ENCODE measurements around the gene HJV. TPM values are rescaled to one million over a fixed set of nuclear protein-coding genes. Genes with fewer than 3 reads are reported as not detected.
A peak's percentile ranks its signal among the peaks of the same experiment; 100 is the strongest.
"Not testable (repeated sequence)": the region's sequence is repeated elsewhere in the genome, so short reads cannot be mapped to it uniquely, and the experiment has no call there.

HJV gene
- total RNA-seq, 2 donors from 2014 or later: 73.3 to 153 TPM

DNA sequence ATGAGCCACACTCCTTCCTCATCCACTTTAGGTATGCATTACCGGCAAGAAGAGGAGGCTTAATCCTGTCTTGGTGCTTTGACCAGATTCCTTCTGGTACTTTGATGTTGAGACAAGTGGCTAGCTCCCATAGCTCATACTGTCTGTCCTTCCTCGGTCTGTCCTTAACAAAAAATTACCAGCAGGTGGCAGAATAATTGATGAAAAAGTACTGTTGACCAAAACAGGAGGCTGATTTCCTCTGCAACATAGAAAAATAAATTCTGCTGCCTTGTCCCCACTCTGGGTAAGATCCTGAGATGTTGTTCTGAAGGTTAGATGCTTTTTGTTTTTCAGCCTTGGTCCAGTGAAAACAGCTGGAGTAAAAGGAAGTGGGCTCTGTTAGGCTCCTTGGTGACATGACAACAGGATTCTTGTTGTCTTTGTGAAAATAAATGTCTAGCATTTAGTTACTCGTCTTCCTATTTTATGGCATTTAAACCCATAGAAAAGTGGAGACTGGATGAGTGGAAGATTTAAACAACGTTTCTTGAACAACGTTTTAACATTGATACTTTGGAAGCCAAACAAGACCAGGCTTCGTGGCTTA lies 11.2 kb upstream of the HJV start:
- H3K4me1 ChIP-seq: peaks cover 0 to 4% of the 10 kb centered on the region in 2 donors
- H3K9me3 ChIP-seq: no peaks in the 10 kb centered on the region
- H3K36me3 ChIP-seq: no peaks in the 10 kb centered on the region
- TF ChIP-seq, protein P1, sequence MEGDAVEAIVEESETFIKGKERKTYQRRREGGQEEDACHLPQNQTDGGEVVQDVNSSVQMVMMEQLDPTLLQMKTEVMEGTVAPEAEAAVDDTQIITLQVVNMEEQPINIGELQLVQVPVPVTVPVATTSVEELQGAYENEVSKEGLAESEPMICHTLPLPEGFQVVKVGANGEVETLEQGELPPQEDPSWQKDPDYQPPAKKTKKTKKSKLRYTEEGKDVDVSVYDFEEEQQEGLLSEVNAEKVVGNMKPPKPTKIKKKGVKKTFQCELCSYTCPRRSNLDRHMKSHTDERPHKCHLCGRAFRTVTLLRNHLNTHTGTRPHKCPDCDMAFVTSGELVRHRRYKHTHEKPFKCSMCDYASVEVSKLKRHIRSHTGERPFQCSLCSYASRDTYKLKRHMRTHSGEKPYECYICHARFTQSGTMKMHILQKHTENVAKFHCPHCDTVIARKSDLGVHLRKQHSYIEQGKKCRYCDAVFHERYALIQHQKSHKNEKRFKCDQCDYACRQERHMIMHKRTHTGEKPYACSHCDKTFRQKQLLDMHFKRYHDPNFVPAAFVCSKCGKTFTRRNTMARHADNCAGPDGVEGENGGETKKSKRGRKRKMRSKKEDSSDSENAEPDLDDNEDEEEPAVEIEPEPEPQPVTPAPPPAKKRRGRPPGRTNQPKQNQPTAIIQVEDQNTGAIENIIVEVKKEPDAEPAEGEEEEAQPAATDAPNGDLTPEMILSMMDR (IDR thresholded peaks at IDR 0.05): peak; percentile 24 to 65
- H3K4me3 ChIP-seq: no peak overlapping the region
- H3K27me3 ChIP-seq: no peaks in the 10 kb centered on the region
- H3K27ac ChIP-seq: no peak overlapping the region
- DNase-seq (ENCODE audit: low spot score): no peak

DNA sequence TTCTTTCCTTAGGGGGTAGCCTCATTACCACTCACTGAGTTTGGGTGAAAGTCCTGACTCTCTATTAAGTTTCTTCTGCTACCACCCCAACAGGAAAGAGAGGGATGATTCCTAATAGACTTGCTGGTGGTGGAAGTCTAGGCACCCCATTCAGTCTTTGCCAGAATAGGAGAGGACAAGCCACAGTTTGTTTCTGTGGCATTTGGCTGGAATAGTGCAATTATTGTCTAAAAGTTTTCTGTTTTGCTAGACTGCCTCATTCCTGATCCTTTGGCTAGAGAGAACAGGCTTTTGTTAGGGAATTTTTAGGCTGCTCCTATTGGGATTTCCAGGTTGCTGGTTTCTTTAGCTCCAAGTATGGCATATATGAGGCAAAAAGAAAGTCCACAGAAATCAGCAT lies 9.9 kb upstream of the HJV start:
- Histone ChIP-seq H3K27me3 (no peaks in the 10 kb centered on the region), H3K4me1 (peaks cover 0 to 2% of the 10 kb centered on the region in 2 donors), H3K4me3 (no peak overlapping the region), H3K9me3 (no peaks in the 10 kb centered on the region), H3K27ac (peak overlapping the region in 1 of 2 donors; percentile 21), H3K36me3 (no peaks in the 10 kb centered on the region)
- no peak for DNase-seq (ENCODE audit: low spot score)
- TF ChIP-seq, protein P1 (IDR thresholded peaks at IDR 0.05): no peak

DNA sequence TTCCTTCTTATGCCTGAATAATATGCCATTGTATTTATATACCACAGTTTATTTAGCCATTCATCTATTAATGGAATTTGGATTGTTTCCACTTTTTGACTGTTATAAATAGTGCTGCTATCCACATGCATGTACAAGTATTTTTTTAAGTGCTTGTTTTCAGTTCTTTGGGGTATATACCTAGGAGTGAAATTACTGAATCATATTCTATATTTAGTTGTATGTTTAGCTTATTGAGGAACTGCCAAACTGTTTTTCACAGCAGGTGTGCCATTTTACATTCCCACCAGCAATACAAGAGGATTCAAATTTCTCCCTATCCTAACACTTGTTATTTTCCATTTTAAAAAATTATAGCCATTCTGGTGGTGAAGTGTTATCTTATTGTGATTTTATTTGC lies 7.6 kb upstream of the HJV start:
- H3K9me3 ChIP-seq: no peaks in the 10 kb centered on the region
- H3K27me3 ChIP-seq: no peaks in the 10 kb centered on the region
- DNase-seq (ENCODE audit: low spot score): no peak
- TF ChIP-seq, protein P1 (IDR thresholded peaks at IDR 0.05): no peak
- no peaks in the 10 kb centered on the region for H3K36me3 ChIP-seq
- H3K4me3 ChIP-seq: no peak overlapping the region
- H3K4me1 ChIP-seq: no peaks in the 10 kb centered on the region
- no peak overlapping the region for H3K27ac ChIP-seq

DNA sequence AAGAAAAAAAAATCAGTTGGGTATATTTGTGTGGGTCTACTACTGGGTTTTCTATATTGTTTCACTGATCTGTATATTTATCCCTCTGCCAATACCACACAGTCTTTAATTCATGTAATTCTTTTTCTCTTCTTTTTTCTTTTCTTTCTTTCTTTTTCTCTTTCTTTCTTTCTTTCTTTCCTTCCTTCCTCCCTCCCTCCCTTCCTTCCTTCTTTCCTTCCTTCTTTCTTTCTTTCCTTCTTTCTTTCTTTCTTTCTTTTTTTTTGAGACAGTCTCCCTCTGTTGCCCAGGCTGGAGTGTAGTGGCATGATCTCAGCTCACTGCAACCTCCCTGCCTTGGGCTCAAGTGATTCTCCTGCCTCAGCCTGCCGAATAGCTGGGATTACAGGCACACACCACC lies 5.1 kb upstream of the HJV start:
- not testable (repeated sequence) for H3K4me1 ChIP-seq; H3K9me3 ChIP-seq; H3K4me3 ChIP-seq; H3K27ac ChIP-seq; H3K36me3 ChIP-seq; H3K27me3 ChIP-seq; DNase-seq (ENCODE audit: low spot score)

DNA sequence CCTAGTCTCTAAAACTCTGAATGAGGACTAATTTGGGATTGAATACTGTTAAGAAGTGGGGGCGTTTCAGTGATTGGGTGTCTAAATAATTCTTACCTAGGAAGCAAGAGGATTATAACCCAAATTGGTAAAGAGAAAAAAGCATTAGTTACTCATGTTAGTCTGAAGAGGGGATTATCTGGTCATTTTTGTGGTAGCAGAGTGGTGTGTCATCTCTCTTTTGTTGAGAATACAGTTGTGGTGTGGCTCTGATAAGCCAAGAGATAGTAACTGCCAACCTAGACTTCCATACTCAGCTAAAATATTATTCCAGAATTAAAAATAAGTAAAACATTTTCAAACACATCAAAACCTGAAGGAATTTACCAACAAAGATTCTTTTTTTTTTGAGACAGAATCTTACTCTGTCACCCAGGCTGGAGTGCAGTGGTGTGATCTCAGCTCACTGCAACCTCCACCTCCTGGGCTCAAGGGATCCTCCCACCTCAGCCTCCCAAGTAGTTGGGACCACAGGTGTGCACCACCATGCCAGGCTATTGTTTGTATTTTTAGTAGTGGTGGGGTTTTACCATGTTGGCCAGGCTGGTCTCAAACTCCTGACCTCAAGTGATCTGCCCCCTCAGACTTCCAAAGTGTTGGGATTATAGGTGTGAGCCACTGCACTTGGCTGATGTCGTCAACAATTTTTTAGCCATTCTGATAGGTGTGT lies 4.4 kb upstream of the HJV start:
- DNase-seq (ENCODE audit: low spot score); H3K36me3 ChIP-seq; H3K4me1 ChIP-seq; H3K4me3 ChIP-seq; H3K9me3 ChIP-seq; H3K27me3 ChIP-seq: not testable (repeated sequence)
- peak overlapping the region in 1 of 2 donors; percentile 6 for H3K27ac ChIP-seq

DNA sequence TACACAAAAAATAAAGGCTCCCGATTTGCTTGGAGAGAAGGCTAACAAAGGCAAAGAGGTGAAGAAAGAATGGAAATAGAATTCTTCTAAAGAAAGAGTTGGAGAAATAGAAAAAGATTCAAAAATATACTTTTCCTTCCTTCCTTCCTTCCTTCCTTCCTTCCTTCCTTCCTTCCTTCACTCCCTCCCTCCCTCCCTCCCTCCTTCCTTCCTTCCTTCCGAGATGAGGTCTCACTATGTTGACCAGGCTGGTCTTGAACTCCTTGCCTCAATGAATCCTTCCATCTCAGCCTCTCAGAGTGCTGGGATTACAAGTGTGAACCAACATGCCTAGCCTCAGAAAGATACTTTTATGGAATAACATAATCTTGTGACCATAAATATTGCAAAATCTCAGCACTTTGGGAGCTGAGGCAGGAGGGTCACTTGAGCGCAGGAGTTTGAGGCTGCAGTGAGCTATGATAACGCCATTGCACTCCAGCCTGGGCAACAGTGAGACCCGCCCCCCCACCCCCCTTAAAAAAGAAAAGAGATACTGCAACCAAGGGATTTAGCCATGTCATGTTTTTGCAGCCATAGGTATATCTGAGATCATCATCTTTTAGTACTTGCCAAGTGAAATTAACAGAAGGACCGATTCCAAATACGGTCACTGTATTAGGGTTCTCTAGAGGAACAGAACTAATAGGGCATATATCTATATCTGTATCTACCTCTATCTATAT lies 1.0 kb upstream of the HJV start:
- no peaks in the 10 kb centered on the region for H3K36me3 ChIP-seq
- no peak for DNase-seq (ENCODE audit: low spot score)
- no peaks in the 10 kb centered on the region for H3K9me3 ChIP-seq
- no peaks in the 10 kb centered on the region for H3K27me3 ChIP-seq
- peaks cover 0 to 11% of the 10 kb centered on the region in 2 donors for H3K4me1 ChIP-seq
- no peak overlapping the region for H3K4me3 ChIP-seq
- peak overlapping the region in 1 of 2 donors; percentile 90 for H3K27ac ChIP-seq
- TF ChIP-seq, protein P1 (IDR thresholded peaks at IDR 0.05): no peak

All from right atrium auricular region (tissue), 2 donors.